Measurements from ENCODE around the gene SUSD1.
"Not testable (repeated sequence)": the region's sequence is repeated elsewhere in the genome, so short reads cannot be mapped to it uniquely, and the experiment has no call there.

SUSD1 gene

GRCh38 chr9:112128399-112128798, 46.7 kb downstream of the SUSD1 start:
- not testable (repeated sequence) for DNase-seq

- no peak for DNase-seq
These were observed 47.8 kb downstream of the SUSD1 start for GRCh38 chr9:112127281-112127680.

GRCh38 chr9:112125951-112126388, 49.1 kb downstream of the SUSD1 start:
- DNase-seq = peak; percentile 41

GRCh38 chr9:112124156-112124555, 50.9 kb downstream of the SUSD1 start:
- DNase-seq = peak; percentile 19

- no peak for DNase-seq
These were observed 53.5 kb downstream of the SUSD1 start for GRCh38 chr9:112121633-112122032.

GRCh38 chr9:112120439-112120925, 54.6 kb downstream of the SUSD1 start:
- peak; percentile 99 for DNase-seq

- DNase-seq = no peak
These were observed 55.1 kb downstream of the SUSD1 start for GRCh38 chr9:112120030-112120341.

- peak; percentile 92 for DNase-seq
These were observed 55.7 kb downstream of the SUSD1 start for GRCh38 chr9:112119225-112120029.

GRCh38 chr9:112118009-112118408, 57.1 kb downstream of the SUSD1 start:
- peak; percentile 96 for DNase-seq

GRCh38 chr9:112115970-112116753, 58.9 kb downstream of the SUSD1 start:
- peak; percentile 39 for DNase-seq

- DNase-seq = no peak
These were observed 60.0 kb downstream of the SUSD1 start for GRCh38 chr9:112115109-112115508.

GRCh38 chr9:112112941-112113681, 62.0 kb downstream of the SUSD1 start:
- DNase-seq = peak; percentile 86

- DNase-seq = peak; percentile 79
These were observed 62.6 kb downstream of the SUSD1 start for GRCh38 chr9:112112519-112112918.

GRCh38 chr9:112111461-112111860, 63.6 kb downstream of the SUSD1 start:
- no peak for DNase-seq

GRCh38 chr9:112110777-112111113, 64.4 kb downstream of the SUSD1 start:
- DNase-seq = no peak

- DNase-seq = peak; percentile 51
These were observed 64.9 kb downstream of the SUSD1 start for GRCh38 chr9:112110094-112110776.

- no peak for DNase-seq
These were observed 70.2 kb downstream of the SUSD1 start for GRCh38 chr9:112104901-112105300.

- DNase-seq = peak; percentile 7
These were observed 70.7 kb downstream of the SUSD1 start for GRCh38 chr9:112104401-112104800.

GRCh38 chr9:112103405-112103804, 71.7 kb downstream of the SUSD1 start:
- DNase-seq = no peak

GRCh38 chr9:112097712-112098688, 77.1 kb downstream of the SUSD1 start:
- peak; percentile 94 for DNase-seq

- no peak for DNase-seq
These were observed 80.0 kb downstream of the SUSD1 start for GRCh38 chr9:112094948-112095681.
